Measurements from ENCODE around the gene EPYC.
A peak's percentile ranks its signal among the peaks of the same experiment; 100 is the strongest.

The EPYC gene, protein sequence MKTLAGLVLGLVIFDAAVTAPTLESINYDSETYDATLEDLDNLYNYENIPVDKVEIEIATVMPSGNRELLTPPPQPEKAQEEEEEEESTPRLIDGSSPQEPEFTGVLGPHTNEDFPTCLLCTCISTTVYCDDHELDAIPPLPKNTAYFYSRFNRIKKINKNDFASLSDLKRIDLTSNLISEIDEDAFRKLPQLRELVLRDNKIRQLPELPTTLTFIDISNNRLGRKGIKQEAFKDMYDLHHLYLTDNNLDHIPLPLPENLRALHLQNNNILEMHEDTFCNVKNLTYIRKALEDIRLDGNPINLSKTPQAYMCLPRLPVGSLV

DNA sequence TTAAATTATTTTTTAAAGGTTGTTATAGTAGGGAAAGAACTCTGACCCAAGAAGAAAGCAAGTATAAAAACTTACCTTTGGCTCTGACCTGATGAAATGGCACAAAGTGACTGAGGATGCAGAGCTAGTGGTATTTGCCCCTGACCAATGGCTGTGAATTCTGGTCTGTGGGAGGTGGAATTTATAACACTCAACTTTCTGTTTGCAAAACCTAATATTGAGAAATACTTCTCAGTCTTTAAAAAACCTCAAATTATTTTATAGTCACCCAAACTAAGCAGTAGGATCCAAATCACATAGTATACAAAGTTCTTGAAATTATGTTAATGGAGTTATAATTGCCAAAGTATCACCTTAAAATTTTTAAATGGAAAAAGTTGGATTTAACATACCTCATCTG is at the start of gene EPYC:
Gene EPYC, minus strand, starts transcription at position 101 of the 400 bp plus-strand sequence. CDS start 2,407 bp downstream, outside the sequence.
- DNase-seq, result no peak

DNA sequence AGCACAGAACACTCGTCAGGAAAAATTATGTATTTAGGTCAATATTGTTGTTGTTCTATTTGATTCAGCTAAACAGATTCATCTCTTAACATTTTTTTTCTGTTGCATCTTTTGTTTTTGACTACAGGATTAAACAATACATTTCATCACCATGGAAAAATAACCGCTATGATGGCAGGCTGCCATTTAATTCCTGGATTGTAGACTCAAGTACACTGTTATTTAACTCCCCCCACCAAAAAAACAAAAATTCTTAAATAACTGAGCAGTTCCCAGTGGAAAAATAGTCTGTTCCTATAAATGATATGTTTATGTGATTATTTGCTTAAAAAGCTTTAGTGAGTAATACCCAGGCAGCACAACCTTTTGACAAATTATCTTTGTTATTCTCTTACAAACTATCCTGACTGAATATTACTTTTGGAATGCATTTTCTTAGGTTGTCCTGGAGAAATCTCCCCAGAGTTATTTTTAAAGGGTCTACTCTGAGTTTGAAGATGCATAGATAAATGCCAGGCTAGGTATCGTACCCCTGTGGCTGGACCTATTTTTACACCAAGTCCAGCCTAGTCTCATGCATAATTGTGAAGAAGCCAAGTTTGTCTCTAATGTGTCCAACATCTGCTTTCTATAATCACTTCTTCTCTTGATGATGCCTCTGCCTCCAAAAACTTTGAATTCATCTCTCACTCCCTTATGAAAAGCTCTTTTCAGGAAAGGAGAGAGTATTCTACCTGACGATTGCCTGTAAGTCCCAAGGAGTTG is 49.4 kb upstream of the EPYC start:
- DNase-seq, result no peak

DNA sequence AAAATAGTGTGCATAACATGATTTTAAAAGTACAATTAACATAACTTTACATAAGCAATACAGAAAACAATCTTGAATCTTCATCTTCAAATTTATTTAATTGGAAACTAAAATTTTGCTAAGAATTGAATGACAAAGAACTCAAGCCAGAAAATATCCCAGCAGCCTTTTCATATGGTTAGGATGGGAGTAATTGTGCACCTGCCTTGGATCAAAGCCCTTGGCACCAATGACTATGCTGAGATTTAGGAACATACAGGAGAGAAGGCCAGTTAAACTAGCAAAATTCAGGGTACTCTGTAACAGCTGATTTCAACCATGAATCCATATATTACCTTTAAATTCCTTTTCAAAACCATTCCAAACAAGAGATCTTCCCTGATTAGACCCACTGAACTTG is 47.3 kb upstream of the EPYC start:
- no peak for DNase-seq

DNA sequence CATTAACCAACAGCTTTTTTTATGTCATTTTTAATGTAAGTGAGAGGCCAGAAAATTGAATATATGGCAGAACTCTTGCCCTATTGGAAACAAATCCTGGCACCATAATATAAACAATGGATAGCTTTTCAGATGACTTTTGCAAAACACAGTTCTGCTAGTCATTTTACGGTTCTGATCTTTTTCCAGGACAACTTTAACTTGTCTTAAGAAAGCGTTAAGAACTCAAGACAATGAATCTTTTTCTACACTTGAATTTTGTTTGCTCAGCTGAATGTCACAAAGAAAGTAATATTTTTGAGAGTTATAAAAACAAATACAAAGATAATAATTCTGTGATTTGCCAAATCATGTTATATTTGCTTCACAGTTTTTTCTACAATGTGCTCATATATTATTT is 39.8 kb upstream of the EPYC start:
- no peak for DNase-seq

DNA sequence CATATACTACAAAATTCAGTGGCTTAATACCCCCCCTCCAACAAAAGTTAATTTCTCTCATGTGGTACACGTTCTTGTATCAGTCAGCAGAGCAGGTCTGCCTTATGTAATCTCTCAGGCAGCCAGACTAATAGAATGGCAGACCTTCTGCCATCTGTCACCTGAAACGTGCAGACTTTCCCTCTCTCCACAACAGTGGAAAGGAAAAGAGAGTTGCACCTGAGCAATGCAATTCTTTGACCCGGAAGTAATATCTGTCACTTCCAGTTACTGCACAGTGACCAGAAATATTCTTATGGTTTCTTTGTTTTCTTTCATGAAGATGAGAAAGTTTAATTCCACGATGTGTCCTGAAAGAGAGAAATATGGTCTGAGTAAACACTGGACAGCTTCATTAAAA is 38.6 kb upstream of the EPYC start:
- DNase-seq, result no peak

DNA sequence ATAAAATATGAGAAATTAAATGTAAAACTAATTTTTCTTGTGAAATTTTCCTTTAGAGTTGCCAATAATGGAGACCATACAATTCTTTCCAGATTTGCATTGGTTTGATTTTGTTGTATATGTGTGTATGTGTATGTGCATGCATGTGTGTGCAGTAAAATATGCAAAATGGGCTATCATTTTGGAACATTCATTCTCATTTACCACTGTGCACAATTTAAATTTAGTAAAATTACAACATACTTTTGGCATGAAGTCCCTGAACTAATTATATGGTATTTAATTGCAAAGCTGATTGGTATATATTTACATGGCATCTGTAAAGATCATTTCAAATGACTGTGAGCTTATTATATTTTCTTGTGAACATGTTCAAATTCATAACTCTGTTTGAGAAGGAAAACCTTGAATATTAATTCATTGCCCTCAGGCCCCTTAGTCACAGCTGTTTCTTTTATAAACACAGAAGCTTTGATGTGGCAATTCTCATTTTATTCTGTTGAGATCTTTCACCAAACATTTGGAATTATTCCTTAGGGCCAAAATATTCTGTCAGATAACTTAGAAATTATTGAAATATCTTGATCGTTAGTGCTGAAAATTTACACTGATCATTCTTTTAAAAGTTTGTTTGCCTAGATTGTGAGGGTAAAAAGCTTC is 35.5 kb upstream of the EPYC start:
- no peak for DNase-seq

DNA sequence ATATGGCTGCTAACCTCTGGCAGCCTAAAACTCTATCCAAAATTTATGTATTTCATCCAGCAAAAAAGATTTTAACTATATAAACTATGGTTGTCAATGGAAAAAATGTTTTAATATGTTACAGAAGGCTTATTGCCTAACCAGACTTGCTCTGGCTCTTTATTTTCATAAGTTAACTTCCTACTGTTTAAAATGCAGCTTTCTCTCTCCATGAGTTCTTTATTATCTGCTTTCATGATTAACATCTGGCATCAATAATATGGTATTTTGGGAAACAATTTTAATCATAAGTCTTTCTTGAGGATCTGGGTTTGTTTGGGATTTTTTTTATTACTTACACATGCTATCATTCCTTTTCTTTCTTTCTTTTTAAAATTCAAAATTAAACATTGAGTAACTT is 32.5 kb upstream of the EPYC start:
- DNase-seq, result no peak

DNA sequence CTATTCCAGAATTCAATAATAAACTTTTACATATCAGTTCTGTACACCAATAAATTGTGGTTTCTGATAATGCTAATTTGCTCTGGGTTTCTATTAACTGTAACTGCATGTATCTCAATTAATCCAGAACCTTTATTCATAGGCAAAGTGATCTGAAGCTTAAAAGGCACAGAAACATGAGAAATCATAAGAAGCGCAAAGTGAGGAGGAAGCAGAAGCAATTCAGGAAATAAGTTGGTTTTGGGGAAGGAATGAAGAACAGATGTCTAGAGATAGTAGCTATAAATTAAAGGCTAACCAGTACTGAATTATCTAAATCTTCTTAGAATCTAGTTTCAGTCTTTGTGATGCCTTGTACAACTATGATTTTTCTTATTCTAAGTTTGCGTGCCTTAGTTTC is 28.5 kb upstream of the EPYC start:
- peak in 1 of 2 donors; percentile 90 for DNase-seq

DNA sequence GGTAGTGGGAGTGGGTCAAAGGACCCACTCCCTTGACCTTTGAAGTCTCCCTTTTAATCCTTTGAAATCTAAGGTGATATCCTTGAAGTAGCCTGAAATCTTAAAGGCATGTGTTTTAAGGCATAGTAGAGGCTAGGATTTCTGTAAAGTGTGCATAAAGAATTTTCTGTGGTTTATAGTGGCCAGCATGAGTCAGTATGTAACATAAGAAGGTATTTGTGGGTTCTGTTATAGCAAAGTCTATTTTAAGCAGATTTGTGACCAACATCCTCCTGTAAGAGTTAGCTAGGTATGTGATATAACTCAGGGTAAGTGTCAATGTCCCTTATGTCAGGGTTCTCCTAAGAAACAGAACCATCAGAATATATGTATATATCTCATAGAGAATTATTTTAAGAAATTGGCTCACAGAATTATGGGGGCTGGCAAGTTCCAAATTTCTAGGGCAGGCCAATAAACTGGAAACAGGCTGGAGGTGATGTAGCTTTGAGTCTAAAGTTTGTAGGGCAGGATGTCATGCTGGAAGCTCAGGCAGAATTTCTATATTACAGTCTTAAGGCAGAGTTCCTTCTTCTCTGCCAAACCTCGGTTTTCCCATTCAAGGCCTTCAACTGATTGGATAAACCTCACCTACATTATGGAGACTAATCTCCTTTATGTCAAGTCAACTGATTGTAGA is 18.7 kb upstream of the EPYC start:
- DNase-seq, result no peak

DNA sequence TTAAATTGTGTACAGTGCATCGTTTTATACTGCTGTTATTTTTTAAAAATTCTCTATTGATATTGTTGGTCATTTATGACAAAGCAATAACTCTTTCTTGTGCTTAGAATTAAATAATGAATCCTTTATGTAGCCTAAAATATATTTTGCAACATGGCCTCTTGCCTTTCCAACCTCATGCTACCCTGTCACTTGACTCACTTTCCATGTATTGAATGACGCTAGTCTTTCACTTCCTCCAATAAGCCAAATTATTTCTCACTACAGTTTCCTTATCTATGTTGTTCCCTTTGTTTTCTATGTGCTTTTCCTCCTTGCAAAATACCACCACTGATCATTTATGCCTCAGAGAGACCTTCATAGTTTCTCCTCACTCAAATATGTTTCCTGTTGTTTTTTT is 16.3 kb upstream of the EPYC start:
- DNase-seq, result no peak

DNA sequence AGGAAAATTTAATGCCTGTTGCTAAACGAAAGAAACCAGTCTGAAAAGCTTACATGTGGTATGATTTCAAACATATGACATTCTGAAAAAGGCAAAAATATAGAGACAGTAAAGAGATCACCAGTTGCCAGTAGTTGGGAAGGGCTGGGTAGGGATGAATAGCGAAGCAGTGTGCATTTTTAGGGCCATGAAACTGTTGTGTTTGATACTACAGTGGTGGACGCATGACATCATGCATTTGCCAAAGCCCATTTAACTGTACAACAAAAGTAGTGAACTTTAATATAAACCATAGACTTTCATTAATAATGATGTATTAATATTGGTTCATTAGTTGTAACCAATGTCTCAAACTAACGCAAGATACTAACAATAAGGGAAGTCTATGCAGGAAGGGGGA is 14.7 kb upstream of the EPYC start:
- DNase-seq, result no peak

DNA sequence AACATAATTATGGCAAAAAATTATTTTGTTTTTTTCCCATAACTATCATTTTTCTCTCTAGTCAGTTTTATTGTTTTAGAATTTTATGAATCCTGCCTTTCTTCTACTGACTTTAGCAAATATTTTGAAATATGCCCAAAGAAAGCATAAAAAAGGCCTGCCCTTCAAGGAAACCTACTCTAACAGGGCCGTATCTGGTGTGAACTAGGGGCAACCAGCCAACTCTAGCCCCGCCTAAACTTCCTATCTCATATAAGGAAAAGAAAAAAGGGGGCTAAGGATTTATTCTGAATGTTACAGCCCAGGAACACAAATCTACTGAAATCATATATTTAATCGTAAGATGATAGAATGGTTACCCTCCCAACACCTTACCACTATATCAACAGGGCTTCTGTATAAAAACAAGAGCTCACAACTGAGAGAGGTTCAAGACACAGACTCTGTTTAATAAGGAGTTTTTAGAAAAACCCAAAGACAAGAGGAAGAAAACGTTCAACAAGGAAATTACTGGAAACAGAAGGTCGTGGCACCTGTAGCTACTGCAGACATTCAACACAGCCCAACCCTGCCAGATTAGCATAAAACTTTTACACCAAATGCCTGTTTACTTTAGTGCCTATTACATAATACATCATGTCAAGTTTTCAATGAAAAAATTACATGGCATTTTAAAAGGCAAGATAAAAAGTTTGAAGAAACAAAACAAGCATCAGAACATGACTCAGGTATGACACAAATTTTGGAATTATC is 12.9 kb upstream of the EPYC start:
- no peak for DNase-seq

DNA sequence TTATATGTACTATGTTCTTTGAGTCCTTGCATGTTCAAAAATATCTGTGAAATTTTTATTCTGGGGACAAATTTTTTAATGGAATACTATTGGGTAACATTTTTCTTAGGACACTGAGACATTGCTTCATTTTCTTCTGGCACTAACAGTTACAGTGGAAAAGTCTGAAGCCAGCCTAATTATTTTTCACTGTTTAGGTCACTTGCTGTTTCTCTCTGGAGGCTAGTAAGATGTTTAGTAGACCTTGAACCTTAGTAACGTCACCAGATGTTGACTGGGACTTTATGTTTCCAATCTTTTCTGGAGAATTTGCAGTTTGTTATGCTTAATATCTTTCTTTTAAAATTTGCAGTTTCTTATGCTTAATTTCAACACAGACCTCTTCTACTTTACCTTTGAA is 12.3 kb upstream of the EPYC start:
- DNase-seq, result no peak

DNA sequence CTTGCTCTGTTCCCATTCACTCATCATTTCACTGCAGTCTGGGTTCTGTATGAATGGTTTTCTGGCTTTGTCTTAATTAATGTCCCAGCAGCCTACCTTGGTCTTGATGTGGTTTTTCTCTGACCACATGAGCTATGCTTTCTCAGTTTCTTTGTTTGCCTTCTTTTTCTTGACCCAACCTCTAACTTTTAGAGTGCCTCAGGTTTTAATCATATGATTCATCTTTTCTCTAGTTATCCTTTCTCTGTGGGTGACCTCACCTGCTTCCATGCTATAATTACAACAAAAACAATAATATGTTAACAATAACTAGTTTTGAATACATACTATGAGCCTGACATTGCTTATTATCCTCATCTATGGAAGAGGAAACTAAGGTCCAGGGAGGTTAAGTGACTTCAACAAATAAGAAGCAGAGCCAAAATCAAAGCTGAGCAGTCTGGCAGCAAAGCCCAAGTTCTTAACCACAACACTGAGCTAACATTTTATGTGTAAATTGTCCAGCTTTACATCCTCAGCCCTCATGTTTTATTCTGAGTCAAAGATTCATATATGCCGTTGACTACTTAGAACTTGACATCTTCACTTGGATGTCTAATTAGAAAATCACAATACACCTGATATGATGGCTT is 4.7 kb upstream of the EPYC start:
- no peak for DNase-seq

DNA sequence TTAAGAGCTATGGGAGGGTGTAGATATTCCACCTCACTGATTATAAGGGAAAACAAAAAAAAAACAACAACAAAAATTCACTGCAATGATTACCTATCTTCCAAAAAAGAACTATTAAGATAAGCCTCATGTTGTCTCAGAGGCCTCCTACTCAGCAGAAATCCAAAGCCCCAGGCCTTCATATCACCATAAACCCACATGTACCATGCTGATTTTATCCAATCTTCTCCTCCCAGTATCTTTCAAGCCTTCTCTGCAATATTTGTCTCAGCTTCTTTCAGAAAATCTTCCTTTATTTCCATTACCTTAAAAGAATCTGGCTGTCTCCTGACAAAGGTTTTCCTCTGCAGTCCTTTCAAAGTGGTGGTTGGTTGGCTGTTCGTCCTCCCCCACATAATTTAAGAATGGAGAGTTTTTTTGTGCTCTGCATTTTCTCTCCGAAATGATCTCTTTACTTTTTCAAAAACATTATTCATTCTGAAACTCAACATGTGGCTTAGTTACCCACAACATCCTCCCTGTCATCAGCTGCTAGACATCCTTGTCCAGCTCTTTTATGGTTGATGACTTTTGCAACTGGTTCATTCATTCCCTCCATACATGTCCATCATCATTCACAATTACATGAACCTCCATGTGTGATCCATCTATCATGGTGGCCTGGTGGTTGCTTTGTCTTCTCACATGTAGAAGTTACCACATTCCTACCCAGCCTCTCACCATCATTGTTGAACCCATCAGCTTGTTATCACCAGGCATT is 2.9 kb upstream of the EPYC start:
- no peak for DNase-seq

DNA sequence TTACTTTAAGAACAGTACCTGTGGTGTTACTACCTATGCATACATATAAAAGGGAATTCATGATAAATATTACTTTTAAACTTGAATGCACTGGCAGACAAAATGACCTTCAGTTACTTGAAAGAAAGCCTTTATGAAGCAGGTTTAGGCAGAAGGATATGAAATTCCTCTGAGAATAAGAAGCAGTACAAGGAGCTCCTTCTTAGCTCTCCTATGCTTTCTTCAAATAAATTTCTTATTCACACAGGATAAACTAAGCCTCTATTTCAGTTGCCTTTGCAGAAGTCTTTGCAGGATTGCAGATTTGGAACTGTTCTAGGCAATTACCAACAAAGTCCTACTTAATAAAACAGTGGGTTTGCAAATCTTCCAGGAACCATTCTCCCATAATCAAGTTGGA is 1.0 kb downstream of the EPYC start:
- DNase-seq, result no peak

DNA sequence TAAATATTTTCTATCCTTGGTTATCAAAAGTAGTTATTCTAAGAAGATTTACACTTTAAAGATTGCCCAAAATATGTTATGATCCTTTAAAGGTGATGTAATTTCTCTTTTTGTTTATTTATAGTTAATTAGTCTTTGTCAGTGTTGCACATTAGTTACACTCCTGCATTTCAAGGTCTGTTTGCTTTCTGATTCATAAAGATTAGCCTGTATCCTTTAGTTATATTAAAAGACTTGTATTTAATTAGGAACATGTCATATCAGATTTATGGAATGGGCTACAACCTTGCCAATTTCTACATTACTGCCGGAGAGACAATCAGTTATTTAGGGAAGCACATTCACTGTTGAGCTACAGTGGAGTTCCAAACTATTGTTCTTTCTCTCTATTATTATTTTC is 3.5 kb downstream of the EPYC start:
- no peak for DNase-seq

DNA sequence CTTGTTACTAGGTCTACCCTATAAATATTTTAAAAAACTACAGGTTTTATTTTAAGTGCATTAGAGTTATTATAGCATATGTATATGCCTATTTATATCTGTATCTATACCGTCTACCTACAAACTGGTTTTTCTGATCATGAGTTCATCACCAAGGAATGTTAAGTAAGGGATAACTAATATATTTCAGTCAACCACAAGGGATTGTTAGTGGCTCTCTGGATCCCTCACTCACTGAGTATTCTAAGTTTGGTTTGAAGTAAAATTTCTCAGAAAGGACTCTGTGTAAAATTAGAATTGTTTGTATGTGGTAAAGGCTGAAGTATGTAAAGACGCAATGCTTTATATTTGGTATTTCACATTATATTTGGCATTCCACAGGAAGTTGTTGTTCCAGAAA is 4.8 kb downstream of the EPYC start:
- DNase-seq, result no peak

DNA sequence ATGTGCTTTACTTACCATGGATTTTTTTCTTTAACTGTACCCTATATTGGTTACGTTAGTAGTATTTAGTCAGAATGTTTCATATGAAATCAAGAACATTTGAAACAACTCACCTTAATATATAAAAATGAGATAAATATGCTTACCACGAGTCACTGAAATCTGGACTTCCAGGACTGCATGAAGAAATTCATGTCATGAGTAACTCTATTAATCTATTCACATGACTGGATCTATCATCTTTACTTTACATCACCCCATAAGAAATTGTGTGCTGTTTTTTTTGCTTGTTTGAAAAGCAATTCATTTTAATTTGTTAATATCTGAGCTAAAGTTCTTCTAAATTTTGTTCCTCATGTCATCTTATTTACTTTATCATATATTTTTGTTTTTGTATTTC is 5.2 kb downstream of the EPYC start:
- DNase-seq, result no peak

DNA sequence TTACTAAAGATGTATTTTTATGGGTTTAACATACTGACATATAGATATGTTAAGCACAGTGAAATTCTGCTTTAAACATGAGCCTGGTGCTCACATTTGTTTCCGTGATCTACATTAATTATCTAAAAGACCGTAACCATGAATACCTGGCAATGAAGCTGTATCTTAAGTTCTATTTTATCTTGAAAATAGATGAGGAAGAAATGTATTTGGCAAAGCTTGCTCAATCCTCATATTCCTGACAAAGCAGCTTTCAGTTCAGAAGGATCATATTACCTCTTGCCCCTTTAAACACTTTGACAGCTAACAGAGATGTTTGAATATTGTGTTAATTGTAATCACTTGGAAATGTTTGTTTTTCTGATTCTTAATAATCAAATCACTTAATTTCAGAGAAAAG is 9.8 kb downstream of the EPYC start:
- no peak for DNase-seq

DNA sequence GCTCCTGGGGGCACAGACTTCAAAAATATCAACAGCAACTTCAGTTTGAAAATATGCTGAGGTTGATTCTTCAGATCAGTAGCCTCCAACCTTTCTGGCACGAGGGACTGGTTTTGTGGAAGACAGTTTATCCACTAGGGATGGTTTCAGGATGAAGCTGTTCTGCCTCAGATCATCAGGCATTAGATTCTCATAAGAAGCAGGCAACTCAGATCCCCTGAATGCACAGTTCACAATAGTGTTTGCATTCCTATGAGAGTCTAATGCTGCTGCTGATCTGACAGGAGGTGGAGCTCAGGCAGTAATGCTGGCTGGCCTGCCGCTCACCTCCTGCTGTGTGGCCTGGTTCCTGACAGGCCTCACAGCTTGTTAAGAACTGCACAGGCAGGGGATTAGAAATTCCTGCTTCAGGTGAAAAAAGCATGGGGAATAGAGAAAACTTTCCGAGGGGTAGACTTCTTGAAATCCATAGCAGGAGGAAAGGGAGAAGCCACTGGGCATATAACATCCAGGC is 12.8 kb downstream of the EPYC start:
- DNase-seq, result no peak
